Immature natural killer cell (primary cell): ENCODE data around the gene VEGFA. TPM values are rescaled to one million over a fixed set of nuclear protein-coding genes. Genes with fewer than 3 reads are reported as not detected.
A peak's percentile ranks its signal among the peaks of the same experiment; 100 is the strongest.

ENCODE experiments used
- DNase-seq, 3 donors: peaks; one replicate each; pipeline ENCODE4 v3.0.0; 2022; ENCODE audit warnings: mixed read lengths in 1 of 3
- H3K27ac Mint-ChIP-seq, 6 donors: one replicate each; pipeline ENCODE4 v1.8.0; 2020; ENCODE audit warnings: mixed read lengths in 6 of 6, mild to moderate bottlenecking in 5 of 6, inconsistent platforms in 4 of 6, moderate library complexity in 3 of 6
- H3K27me3 Mint-ChIP-seq, 3 donors: one replicate each; pipeline ENCODE4 v1.8.0; 2020 to 2021; ENCODE audit warnings: low read depth in 3 of 3, mild to moderate bottlenecking in 3 of 3, mixed read lengths in 3 of 3, moderate library complexity in 3 of 3, inconsistent platforms in 1 of 3
- H3K36me3 Mint-ChIP-seq, 3 donors: one replicate each; pipeline ENCODE4 v1.8.0; 2020; ENCODE audit warnings: mixed read lengths in 3 of 3, inconsistent platforms in 2 of 3, mild to moderate bottlenecking in 2 of 3
- H3K4me1 Mint-ChIP-seq, 2 donors: one replicate each; pipeline ENCODE4 v1.8.0; 2020; ENCODE audit warnings: inconsistent platforms in 2 of 2, mild to moderate bottlenecking in 2 of 2, mixed read lengths in 2 of 2, moderate library complexity in 1 of 2
- H3K4me3 Mint-ChIP-seq, 5 donors: one replicate each; pipeline ENCODE4 v1.8.0; 2020; ENCODE audit warnings: mild to moderate bottlenecking in 5 of 5, mixed read lengths in 5 of 5, inconsistent platforms in 3 of 5, moderate library complexity in 3 of 5
- H3K9me3 Mint-ChIP-seq, 6 donors: one replicate each; pipeline ENCODE4 v1.8.0; 2020; ENCODE audit warnings: mild to moderate bottlenecking in 6 of 6, mixed read lengths in 6 of 6, inconsistent platforms in 4 of 6, moderate library complexity in 3 of 6
- polyA plus RNA-seq, 3 donors: library from polyadenylated mRNA; unstranded; fragments of 300-500 nt; fragmentation: Illumina TruSeq; gene quantifications; one replicate each; pipeline ENCODE4 v1.2.3, GENCODE V29; 2021

Gene VEGFA
- polyA plus RNA-seq, 3 donors from 2014 or later = 0.30 to 2.4 (median 2.1) TPM

GRCh38 chr6:43784049-43784855 is 14.2 kb downstream of the VEGFA start:
- peaks cover 0 to 6% (median 0%) of the 10 kb centered on the region in 3 donors for H3K36me3 Mint-ChIP-seq
- H3K27me3 Mint-ChIP-seq = peaks cover 1 to 9% (median 6%) of the 10 kb centered on the region in 3 donors
- DNase-seq = no peak
- H3K27ac Mint-ChIP-seq = no peak overlapping the region
- H3K4me3 Mint-ChIP-seq = no peak overlapping the region
- H3K4me1 Mint-ChIP-seq = no peaks in the 10 kb centered on the region
- H3K9me3 Mint-ChIP-seq = peaks cover 0 to 3% (median 0%) of the 10 kb centered on the region in 6 donors

- DNase-seq = no peak
- no peak overlapping the region for H3K27ac Mint-ChIP-seq
- H3K4me3 Mint-ChIP-seq = no peak overlapping the region
- peaks cover 1 to 6% (median 6%) of the 10 kb centered on the region in 3 donors for H3K27me3 Mint-ChIP-seq
- H3K4me1 Mint-ChIP-seq = no peaks in the 10 kb centered on the region
- peaks cover 0 to 3% (median 0%) of the 10 kb centered on the region in 6 donors for H3K9me3 Mint-ChIP-seq
- peaks cover 0 to 6% (median 0%) of the 10 kb centered on the region in 3 donors for H3K36me3 Mint-ChIP-seq
Observed at GRCh38 chr6:43785220-43785752, 15.3 kb downstream of the VEGFA start.

- DNase-seq = no peak
- H3K27me3 Mint-ChIP-seq = peaks cover 1 to 8% (median 6%) of the 10 kb centered on the region in 3 donors
- H3K36me3 Mint-ChIP-seq = peaks cover 0 to 6% (median 0%) of the 10 kb centered on the region in 3 donors
- peaks cover 0 to 3% (median 0%) of the 10 kb centered on the region in 6 donors for H3K9me3 Mint-ChIP-seq
- no peak overlapping the region for H3K27ac Mint-ChIP-seq
- H3K4me1 Mint-ChIP-seq = no peaks in the 10 kb centered on the region
- H3K4me3 Mint-ChIP-seq = no peak overlapping the region
Observed at GRCh38 chr6:43785904-43786303, 15.9 kb downstream of the VEGFA start.

GRCh38 chr6:43786664-43787329 is 16.8 kb downstream of the VEGFA start:
- Mint-ChIP-seq H3K9me3 (peaks cover 0 to 3% (median 0%) of the 10 kb centered on the region in 6 donors), H3K27ac (no peak overlapping the region), H3K4me1 (no peaks in the 10 kb centered on the region), H3K36me3 (peaks cover 0 to 6% (median 0%) of the 10 kb centered on the region in 3 donors), H3K27me3 (peaks cover 1 to 8% (median 6%) of the 10 kb centered on the region in 3 donors), H3K4me3 (no peak overlapping the region)
- no peak for DNase-seq

- Mint-ChIP-seq H3K36me3 (peaks cover 0 to 6% (median 0%) of the 10 kb centered on the region in 3 donors), H3K9me3 (peaks cover 0 to 3% (median 0%) of the 10 kb centered on the region in 6 donors), H3K4me1 (no peaks in the 10 kb centered on the region), H3K4me3 (no peak overlapping the region), H3K27me3 (peaks cover 2 to 8% (median 3%) of the 10 kb centered on the region in 3 donors), H3K27ac (no peak overlapping the region)
- no peak for DNase-seq
Observed at GRCh38 chr6:43788301-43788700, 18.3 kb downstream of the VEGFA start.

GRCh38 chr6:43789447-43789846 is 19.4 kb downstream of the VEGFA start:
- Mint-ChIP-seq H3K9me3 (peaks cover 0 to 1% (median 0%) of the 10 kb centered on the region in 6 donors), H3K4me1 (no peaks in the 10 kb centered on the region), H3K27ac (no peak overlapping the region), H3K4me3 (no peak overlapping the region), H3K36me3 (peaks cover 0 to 6% (median 0%) of the 10 kb centered on the region in 3 donors), H3K27me3 (peaks cover 2 to 6% (median 3%) of the 10 kb centered on the region in 3 donors)
- DNase-seq = no peak

GRCh38 chr6:43790031-43790430 is 20.0 kb downstream of the VEGFA start:
- Mint-ChIP-seq H3K27ac (no peak overlapping the region), H3K27me3 (peaks cover 1 to 2% (median 2%) of the 10 kb centered on the region in 3 donors), H3K9me3 (no peaks in the 10 kb centered on the region), H3K4me3 (no peak overlapping the region), H3K36me3 (peaks cover 0 to 6% (median 0%) of the 10 kb centered on the region in 3 donors), H3K4me1 (no peaks in the 10 kb centered on the region)
- no peak for DNase-seq

- DNase-seq = no peak
- Mint-ChIP-seq H3K36me3 (no peaks in the 10 kb centered on the region), H3K27ac (peak overlapping the region in 2 of 6 donors; percentile 18 to 33), H3K27me3 (peaks cover 2 to 3% (median 2%) of the 10 kb centered on the region in 3 donors), H3K9me3 (no peaks in the 10 kb centered on the region), H3K4me3 (no peak overlapping the region), H3K4me1 (no peaks in the 10 kb centered on the region)
Observed at GRCh38 chr6:43791745-43792422, 21.9 kb downstream of the VEGFA start.

- Mint-ChIP-seq H3K27ac (no peak overlapping the region), H3K4me1 (no peaks in the 10 kb centered on the region), H3K36me3 (no peaks in the 10 kb centered on the region), H3K4me3 (no peak overlapping the region), H3K27me3 (peaks cover 2 to 3% (median 3%) of the 10 kb centered on the region in 3 donors), H3K9me3 (no peaks in the 10 kb centered on the region)
- no peak for DNase-seq
Observed at GRCh38 chr6:43793154-43793874, 23.3 kb downstream of the VEGFA start.

- no peak overlapping the region for H3K27ac Mint-ChIP-seq
Observed at GRCh38 chr6:43793875-43794242, 23.8 kb downstream of the VEGFA start.

GRCh38 chr6:43795421-43795820 is 25.4 kb downstream of the VEGFA start:
- Mint-ChIP-seq H3K27me3 (peaks cover 2 to 6% (median 3%) of the 10 kb centered on the region in 3 donors), H3K9me3 (no peaks in the 10 kb centered on the region), H3K36me3 (no peaks in the 10 kb centered on the region), H3K4me1 (peaks cover 0 to 11% of the 10 kb centered on the region in 2 donors), H3K27ac (peak overlapping the region in 1 of 6 donors; percentile 35), H3K4me3 (no peak overlapping the region)
- DNase-seq = no peak

More at GRCh38 chr6:43793875-43794242, 23.8 kb downstream of the VEGFA start:
- H3K4me1 Mint-ChIP-seq = no peaks in the 10 kb centered on the region
- peaks cover 2 to 3% (median 3%) of the 10 kb centered on the region in 3 donors for H3K27me3 Mint-ChIP-seq
- no peak for DNase-seq
- H3K4me3 Mint-ChIP-seq = no peak overlapping the region
- H3K9me3 Mint-ChIP-seq = no peaks in the 10 kb centered on the region
- H3K36me3 Mint-ChIP-seq = no peaks in the 10 kb centered on the region

- H3K27ac Mint-ChIP-seq = no peak overlapping the region
- DNase-seq = no peak
- H3K4me3 Mint-ChIP-seq = no peak overlapping the region
- H3K4me1 Mint-ChIP-seq = peaks cover 0 to 15% of the 10 kb centered on the region in 2 donors
- no peaks in the 10 kb centered on the region for H3K9me3 Mint-ChIP-seq
- no peaks in the 10 kb centered on the region for H3K36me3 Mint-ChIP-seq
- H3K27me3 Mint-ChIP-seq = peaks cover 0 to 6% (median 3%) of the 10 kb centered on the region in 3 donors
Observed at GRCh38 chr6:43796168-43796567, 26.2 kb downstream of the VEGFA start.
